Measurements from ENCODE around the gene IKBKE. TPM values are rescaled to one million over a fixed set of nuclear protein-coding genes. Genes with fewer than 3 reads are reported as not detected.

The IKBKE gene
- total and polyA plus RNA-seq, 2 experiments from 2014 or later = 24.7 to 27.0 TPM

DNA sequence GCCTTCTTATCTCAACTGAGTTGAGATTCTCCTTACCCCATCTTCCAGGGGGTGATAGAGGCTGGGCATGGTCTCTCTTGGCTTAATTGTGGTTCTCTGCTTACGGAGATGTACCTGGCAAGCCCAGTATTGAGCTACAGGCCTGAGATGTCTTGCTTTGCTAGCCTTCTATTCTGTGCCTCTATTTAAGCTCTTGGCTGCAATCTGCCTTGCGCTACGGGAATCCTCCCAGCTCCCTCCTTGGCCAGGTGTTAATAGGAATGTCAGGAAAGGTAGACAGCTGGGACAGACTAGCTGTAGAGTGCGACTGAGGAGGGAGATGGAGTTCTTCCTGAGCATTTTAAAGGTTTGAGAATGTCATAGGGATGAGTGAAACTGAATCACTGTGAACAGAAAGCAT is 10.6 kb upstream of the IKBKE start:
- Histone ChIP-seq H3K4me3 (no peak overlapping the region), H3K27me3 (no peaks in the 10 kb centered on the region), H3K4me1 (ENCODE audit: low read depth) (peaks cover 20% of the 10 kb centered on the region), H3K27ac (no peak overlapping the region), H3K9me3 (ENCODE audit: low read depth) (no peaks in the 10 kb centered on the region), H3K36me3 (peaks cover 10% of the 10 kb centered on the region)
- no peak for DNase-seq (ENCODE audit: low read depth in 1 of 2, low spot score in 1 of 2)
- TF ChIP-seq, protein P1, sequence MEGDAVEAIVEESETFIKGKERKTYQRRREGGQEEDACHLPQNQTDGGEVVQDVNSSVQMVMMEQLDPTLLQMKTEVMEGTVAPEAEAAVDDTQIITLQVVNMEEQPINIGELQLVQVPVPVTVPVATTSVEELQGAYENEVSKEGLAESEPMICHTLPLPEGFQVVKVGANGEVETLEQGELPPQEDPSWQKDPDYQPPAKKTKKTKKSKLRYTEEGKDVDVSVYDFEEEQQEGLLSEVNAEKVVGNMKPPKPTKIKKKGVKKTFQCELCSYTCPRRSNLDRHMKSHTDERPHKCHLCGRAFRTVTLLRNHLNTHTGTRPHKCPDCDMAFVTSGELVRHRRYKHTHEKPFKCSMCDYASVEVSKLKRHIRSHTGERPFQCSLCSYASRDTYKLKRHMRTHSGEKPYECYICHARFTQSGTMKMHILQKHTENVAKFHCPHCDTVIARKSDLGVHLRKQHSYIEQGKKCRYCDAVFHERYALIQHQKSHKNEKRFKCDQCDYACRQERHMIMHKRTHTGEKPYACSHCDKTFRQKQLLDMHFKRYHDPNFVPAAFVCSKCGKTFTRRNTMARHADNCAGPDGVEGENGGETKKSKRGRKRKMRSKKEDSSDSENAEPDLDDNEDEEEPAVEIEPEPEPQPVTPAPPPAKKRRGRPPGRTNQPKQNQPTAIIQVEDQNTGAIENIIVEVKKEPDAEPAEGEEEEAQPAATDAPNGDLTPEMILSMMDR (IDR thresholded peaks at IDR 0.05; ENCODE audit: low read depth, low read length) = no peak

- Histone ChIP-seq H3K9me3 (ENCODE audit: low read depth) (no peaks in the 10 kb centered on the region), H3K27ac (peak overlapping the region; percentile 53), H3K4me3 (no peak overlapping the region), H3K27me3 (no peaks in the 10 kb centered on the region), H3K36me3 (peaks cover 10% of the 10 kb centered on the region), H3K4me1 (ENCODE audit: low read depth) (peaks cover 15% of the 10 kb centered on the region)
- TF ChIP-seq, protein P1 (IDR thresholded peaks at IDR 0.05; ENCODE audit: low read depth, low read length) = no peak
- peak in 1 of 2 donors; percentile 76 for DNase-seq (ENCODE audit: low read depth in 1 of 2, low spot score in 1 of 2)
These were observed 9.3 kb upstream of the IKBKE start for GRCh38 chr1:206460836-206461426.

DNA sequence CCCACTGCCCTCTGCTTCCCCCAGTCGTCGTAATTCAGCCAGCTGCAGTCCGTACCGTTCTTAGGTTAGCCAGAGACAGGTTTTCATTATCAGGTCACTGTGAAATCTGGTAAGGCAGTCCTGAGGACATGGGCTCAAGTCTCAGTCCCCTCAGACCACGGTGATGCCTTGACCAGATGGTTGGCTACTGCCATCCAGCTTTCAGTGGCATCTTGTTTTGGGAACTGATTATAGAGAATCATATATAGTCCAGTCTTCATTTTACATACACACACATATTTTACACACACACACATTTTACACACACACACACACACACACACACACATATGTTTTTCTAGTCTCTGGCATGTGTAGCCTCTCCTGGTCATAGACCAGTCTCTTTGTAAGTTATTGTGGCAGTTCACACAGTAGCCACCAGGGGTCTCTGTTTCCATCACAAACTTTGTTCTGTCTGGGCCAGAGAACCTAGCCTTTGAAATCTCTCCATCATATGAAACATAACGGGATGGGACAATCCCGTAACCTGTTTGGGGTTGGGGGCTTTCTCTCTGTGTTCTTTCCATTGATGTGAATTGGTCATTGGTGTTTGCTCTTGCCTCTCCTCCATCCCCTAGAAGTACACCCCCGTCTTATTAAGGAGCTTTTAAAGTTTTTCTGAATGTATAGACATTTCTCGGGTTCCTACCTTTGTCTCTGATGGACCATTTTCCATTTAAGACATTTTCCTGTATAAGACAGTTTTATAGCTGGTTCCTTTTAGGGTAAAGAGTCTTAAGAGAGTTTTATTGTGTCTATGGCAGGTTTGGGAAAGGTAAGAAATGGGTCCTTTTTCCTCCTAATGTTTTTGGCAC is 8.4 kb upstream of the IKBKE start:
- no peak overlapping the region for H3K4me3 ChIP-seq
- DNase-seq (ENCODE audit: low read depth in 1 of 2, low spot score in 1 of 2) = peak; percentile 84 to 85
- H3K27ac ChIP-seq = peak overlapping the region; percentile 53
- TF ChIP-seq, protein P1 (IDR thresholded peaks at IDR 0.05; ENCODE audit: low read depth, low read length) = peak; percentile 87
- H3K36me3 ChIP-seq = peaks cover 10% of the 10 kb centered on the region
- no peaks in the 10 kb centered on the region for H3K27me3 ChIP-seq
- H3K9me3 ChIP-seq (ENCODE audit: low read depth) = no peaks in the 10 kb centered on the region
- peaks cover 9% of the 10 kb centered on the region for H3K4me1 ChIP-seq (ENCODE audit: low read depth)

- TF ChIP-seq, protein P1 (IDR thresholded peaks at IDR 0.05; ENCODE audit: low read depth, low read length) = no peak
- no peaks in the 10 kb centered on the region for H3K9me3 ChIP-seq (ENCODE audit: low read depth)
- H3K36me3 ChIP-seq = peaks cover 10% of the 10 kb centered on the region
- no peak overlapping the region for H3K4me3 ChIP-seq
- no peak overlapping the region for H3K27ac ChIP-seq
- no peaks in the 10 kb centered on the region for H3K27me3 ChIP-seq
- DNase-seq (ENCODE audit: low read depth in 1 of 2, low spot score in 1 of 2) = no peak
- peaks cover 18% of the 10 kb centered on the region for H3K4me1 ChIP-seq (ENCODE audit: low read depth)
These were observed 7.1 kb upstream of the IKBKE start for GRCh38 chr1:206463137-206463536.

DNA sequence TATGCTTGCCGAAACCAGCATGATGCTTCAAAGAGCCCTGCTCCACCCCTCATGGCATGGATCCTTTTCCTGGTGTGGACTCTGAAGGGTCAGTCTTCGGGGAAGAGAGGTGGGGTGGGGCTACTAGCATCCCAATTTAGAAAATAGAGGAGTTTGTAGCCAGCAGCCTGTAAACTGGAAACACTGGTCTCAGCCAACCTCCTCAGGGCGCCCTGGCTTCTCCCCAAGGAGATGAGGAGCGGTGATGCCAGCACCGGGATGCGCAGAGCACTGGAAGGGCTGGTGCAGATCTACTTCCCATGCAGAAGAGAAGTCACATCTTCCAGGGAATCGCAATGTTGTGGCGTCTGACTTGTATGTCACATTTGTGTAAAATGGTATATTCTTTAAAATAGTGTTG is 6.4 kb upstream of the IKBKE start:
- Histone ChIP-seq H3K27ac (no peak overlapping the region), H3K36me3 (peaks cover 6% of the 10 kb centered on the region), H3K4me1 (ENCODE audit: low read depth) (peaks cover 21% of the 10 kb centered on the region), H3K4me3 (no peak overlapping the region), H3K27me3 (no peaks in the 10 kb centered on the region), H3K9me3 (ENCODE audit: low read depth) (no peaks in the 10 kb centered on the region)
- TF ChIP-seq, protein P1 (IDR thresholded peaks at IDR 0.05; ENCODE audit: low read depth, low read length) = no peak
- DNase-seq (ENCODE audit: low read depth in 1 of 2, low spot score in 1 of 2) = no peak
